GM19395 (cell line): Measurements from ENCODE around the gene PAOX.
"Not testable (repeated sequence)": the region's sequence is repeated elsewhere in the genome, so short reads cannot be mapped to it uniquely, and the experiment has no call there.

ENCODE experiments used
- ATAC-seq: cut with Tn5 transposase; IDR thresholded peaks from one replicate; pipeline ENCODE4 v1.9.1; 2021; ENCODE audit warnings: mild to moderate bottlenecking, moderate library complexity; ENCODE audit not compliant: unreplicated experiment

Gene PAOX

GRCh38 chr10:133431888-133432613 lies 53.0 kb downstream of the PAOX start:
- ATAC-seq = not testable (repeated sequence)

GRCh38 chr10:133432789-133433188 lies 53.7 kb downstream of the PAOX start:
- not testable (repeated sequence) for ATAC-seq

GRCh38 chr10:133438711-133439273 lies 59.7 kb downstream of the PAOX start:
- ATAC-seq = no peak

GRCh38 chr10:133439517-133440461 lies 60.7 kb downstream of the PAOX start:
- no peak for ATAC-seq

- no peak for ATAC-seq
Observed at GRCh38 chr10:133440633-133441285, 61.7 kb downstream of the PAOX start.
